ENCODE results near the gene KRTAP23-1.

The KRTAP23-1 gene, protein sequence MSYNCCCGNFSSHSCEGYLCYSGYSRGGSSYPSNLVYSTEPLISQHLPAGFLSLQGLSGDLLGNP
- long read RNA-seq, result 0 reads

DNA sequence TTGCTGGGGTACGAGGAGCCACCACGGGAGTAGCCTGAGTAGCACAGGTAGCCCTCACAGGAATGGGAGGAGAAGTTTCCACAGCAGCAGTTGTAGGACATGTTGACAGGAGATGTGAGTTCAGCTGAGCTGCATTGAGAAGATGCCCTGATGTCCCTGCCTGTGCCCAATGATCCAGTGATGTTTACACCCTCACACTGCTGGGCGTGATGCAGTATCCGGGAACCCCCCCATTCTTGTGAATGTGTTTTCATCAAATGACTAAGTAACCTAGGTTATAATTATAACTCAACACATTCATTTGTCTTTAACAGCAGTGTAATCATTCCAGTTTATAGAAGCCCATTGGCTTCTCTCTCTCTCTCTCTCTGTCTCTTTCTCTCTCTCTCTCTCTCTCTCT is at the start of gene KRTAP23-1:
Gene KRTAP23-1, minus strand, starts transcription at position 101 of the 400 bp plus-strand sequence. Its CDS starts 0 bp downstream, at position 101.
- TF ChIP-seq, protein P1, sequence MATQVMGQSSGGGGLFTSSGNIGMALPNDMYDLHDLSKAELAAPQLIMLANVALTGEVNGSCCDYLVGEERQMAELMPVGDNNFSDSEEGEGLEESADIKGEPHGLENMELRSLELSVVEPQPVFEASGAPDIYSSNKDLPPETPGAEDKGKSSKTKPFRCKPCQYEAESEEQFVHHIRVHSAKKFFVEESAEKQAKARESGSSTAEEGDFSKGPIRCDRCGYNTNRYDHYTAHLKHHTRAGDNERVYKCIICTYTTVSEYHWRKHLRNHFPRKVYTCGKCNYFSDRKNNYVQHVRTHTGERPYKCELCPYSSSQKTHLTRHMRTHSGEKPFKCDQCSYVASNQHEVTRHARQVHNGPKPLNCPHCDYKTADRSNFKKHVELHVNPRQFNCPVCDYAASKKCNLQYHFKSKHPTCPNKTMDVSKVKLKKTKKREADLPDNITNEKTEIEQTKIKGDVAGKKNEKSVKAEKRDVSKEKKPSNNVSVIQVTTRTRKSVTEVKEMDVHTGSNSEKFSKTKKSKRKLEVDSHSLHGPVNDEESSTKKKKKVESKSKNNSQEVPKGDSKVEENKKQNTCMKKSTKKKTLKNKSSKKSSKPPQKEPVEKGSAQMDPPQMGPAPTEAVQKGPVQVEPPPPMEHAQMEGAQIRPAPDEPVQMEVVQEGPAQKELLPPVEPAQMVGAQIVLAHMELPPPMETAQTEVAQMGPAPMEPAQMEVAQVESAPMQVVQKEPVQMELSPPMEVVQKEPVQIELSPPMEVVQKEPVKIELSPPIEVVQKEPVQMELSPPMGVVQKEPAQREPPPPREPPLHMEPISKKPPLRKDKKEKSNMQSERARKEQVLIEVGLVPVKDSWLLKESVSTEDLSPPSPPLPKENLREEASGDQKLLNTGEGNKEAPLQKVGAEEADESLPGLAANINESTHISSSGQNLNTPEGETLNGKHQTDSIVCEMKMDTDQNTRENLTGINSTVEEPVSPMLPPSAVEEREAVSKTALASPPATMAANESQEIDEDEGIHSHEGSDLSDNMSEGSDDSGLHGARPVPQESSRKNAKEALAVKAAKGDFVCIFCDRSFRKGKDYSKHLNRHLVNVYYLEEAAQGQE (IDR thresholded peaks at IDR 0.05; ENCODE audit: insufficient replicate concordance, low read depth), result no peak
- TF ChIP-seq POLR2AphosphoS5 (IDR thresholded peaks at IDR 0.05; ENCODE audit: low read depth), result no peak
- TF ChIP-seq GABPA (IDR thresholded peaks at IDR 0.05; ENCODE audit: low read depth), result no peak
- no peak for TF ChIP-seq SPI1 (IDR thresholded peaks at IDR 0.05; ENCODE audit: borderline replicate concordance, low read depth)
- TF ChIP-seq, protein P2, sequence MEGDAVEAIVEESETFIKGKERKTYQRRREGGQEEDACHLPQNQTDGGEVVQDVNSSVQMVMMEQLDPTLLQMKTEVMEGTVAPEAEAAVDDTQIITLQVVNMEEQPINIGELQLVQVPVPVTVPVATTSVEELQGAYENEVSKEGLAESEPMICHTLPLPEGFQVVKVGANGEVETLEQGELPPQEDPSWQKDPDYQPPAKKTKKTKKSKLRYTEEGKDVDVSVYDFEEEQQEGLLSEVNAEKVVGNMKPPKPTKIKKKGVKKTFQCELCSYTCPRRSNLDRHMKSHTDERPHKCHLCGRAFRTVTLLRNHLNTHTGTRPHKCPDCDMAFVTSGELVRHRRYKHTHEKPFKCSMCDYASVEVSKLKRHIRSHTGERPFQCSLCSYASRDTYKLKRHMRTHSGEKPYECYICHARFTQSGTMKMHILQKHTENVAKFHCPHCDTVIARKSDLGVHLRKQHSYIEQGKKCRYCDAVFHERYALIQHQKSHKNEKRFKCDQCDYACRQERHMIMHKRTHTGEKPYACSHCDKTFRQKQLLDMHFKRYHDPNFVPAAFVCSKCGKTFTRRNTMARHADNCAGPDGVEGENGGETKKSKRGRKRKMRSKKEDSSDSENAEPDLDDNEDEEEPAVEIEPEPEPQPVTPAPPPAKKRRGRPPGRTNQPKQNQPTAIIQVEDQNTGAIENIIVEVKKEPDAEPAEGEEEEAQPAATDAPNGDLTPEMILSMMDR (IDR thresholded peaks at IDR 0.05; ENCODE audit: insufficient read depth, low read length), result no peak
- no peak for DNase-seq (ENCODE audit: low read depth in 1 of 2, low spot score in 1 of 2)
- H3K4me3 ChIP-seq (replicated peaks; ENCODE audit: insufficient read depth, low read length), result no peak within 1 kb of the TSS
- H3K27ac ChIP-seq (replicated peaks), result no peak within 1 kb of the TSS
- H3K27me3 ChIP-seq (ENCODE audit: insufficient read depth, poor library complexity, severe bottlenecking), result no peaks in the 10 kb centered on the region

- H3K27me3 ChIP-seq (ENCODE audit: insufficient read depth, poor library complexity, severe bottlenecking), result no peaks in the 10 kb centered on the region
- DNase-seq (ENCODE audit: low read depth in 1 of 2, low spot score in 1 of 2), result no peak
- no peak within 1 kb of the TSS for H3K27ac ChIP-seq (replicated peaks)
- no peak within 1 kb of the TSS for H3K4me3 ChIP-seq (replicated peaks; ENCODE audit: insufficient read depth, low read length)
- TF ChIP-seq SPI1 (IDR thresholded peaks at IDR 0.05; ENCODE audit: borderline replicate concordance, low read depth) (no peak), POLR2AphosphoS5 (IDR thresholded peaks at IDR 0.05; ENCODE audit: low read depth) (no peak), GABPA (IDR thresholded peaks at IDR 0.05; ENCODE audit: low read depth) (no peak)
- TF ChIP-seq, protein P2 (IDR thresholded peaks at IDR 0.05; ENCODE audit: insufficient read depth, low read length), result no peak
- TF ChIP-seq, protein P1 (IDR thresholded peaks at IDR 0.05; ENCODE audit: insufficient replicate concordance, low read depth), result no peak
These were observed 47.3 kb upstream of the KRTAP23-1 start, which contains the start of gene KRTAP13-1 for GRCh38 chr21:30395731-30396130. TSS of gene KRTAP13-1 (plus strand) at chr21:30396031. CDS start at chr21:30396087, 56 bp downstream.

DNA sequence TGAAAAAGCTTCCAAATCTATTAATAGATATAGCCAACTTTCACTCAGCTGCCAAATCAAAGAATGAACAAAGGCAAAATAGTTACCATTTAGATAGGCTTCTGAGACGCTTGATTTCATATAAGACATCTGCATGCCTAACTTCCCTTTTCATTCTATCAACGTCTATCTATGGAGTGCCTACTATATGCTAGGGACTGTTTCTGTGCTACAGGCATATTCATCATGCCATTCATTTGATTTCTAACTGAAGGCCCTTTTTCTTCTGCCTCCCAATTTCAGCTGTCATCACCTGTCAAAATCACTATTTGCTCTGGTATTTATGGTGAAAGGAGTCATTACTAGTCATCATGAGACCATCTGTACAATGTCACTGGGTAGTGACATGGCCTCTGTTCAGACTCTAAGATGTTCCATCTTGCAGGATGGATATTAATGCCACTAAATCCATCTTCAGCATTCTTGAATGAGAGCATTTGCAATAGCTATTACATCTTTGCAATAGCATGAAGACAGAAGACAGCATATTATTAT is 43.2 kb upstream of the KRTAP23-1 start:
- Histone ChIP-seq H3K4me3 (replicated peaks; ENCODE audit: insufficient read depth, low read length) (no peak overlapping the region), H3K27ac (replicated peaks) (no peak overlapping the region), H3K27me3 (ENCODE audit: insufficient read depth, poor library complexity, severe bottlenecking) (no peaks in the 10 kb centered on the region)
- TF ChIP-seq, protein P2 (IDR thresholded peaks at IDR 0.05; ENCODE audit: insufficient read depth, low read length), result no peak
- TF ChIP-seq SPI1 (IDR thresholded peaks at IDR 0.05; ENCODE audit: borderline replicate concordance, low read depth), result no peak
- no peak for DNase-seq (ENCODE audit: low read depth in 1 of 2, low spot score in 1 of 2)

GRCh38 chr21:30382201-30382600 is 33.8 kb upstream of the KRTAP23-1 start:
- H3K4me3 ChIP-seq (replicated peaks; ENCODE audit: insufficient read depth, low read length), result no peak overlapping the region
- H3K27ac ChIP-seq (replicated peaks), result no peak overlapping the region
- DNase-seq (ENCODE audit: low read depth in 1 of 2, low spot score in 1 of 2), result no peak
- no peak for TF ChIP-seq GABPA (IDR thresholded peaks at IDR 0.05; ENCODE audit: low read depth)
- H3K27me3 ChIP-seq (ENCODE audit: insufficient read depth, poor library complexity, severe bottlenecking), result no peaks in the 10 kb centered on the region

All from HL-60 (cell line).